ENCODE measurements around the gene LDB3. TPM values are rescaled to one million over a fixed set of nuclear protein-coding genes. Genes with fewer than 3 reads are reported as not detected.

LDB3 gene
- total and polyA plus RNA-seq, 9 of the 15 experiments (the other 6 are each of a cell fraction or from before 2014, with no cell fraction given): 0.03 TPM; not detected in 8

GRCh38 chr10:86742230-86742629 is 73.9 kb downstream of the LDB3 start (continued):
- no peak for TF ChIP-seq GTF2B (IDR thresholded peaks at IDR 0.05; ENCODE audit: extremely low read depth, insufficient read length)

- Histone ChIP-seq H3K79me2 (ENCODE audit: control insufficient read depth, insufficient read depth, low read length) (no peaks in the 10 kb centered on the region), H3K36me3 (ENCODE audit: control insufficient read depth, insufficient read depth, low read length) (no peaks in the 10 kb centered on the region), H3K9ac (ENCODE audit: insufficient read depth in 1 of 2, low read depth in 2 of 2, low read length in 2 of 2) (no peak overlapping the region), H3K9me1 (ENCODE audit: control insufficient read depth, insufficient read depth, low read length) (no peaks in the 10 kb centered on the region), H3K27me3 (ENCODE audit: control insufficient read depth in 2 of 2, insufficient read depth in 2 of 2, low read length in 2 of 2) (no peaks in the 10 kb centered on the region), H3K4me1 (replicated peaks in 1 of 2; ENCODE audit: control insufficient read depth in 2 of 2, insufficient read depth in 2 of 2, low read length in 2 of 2) (no peaks in the 10 kb centered on the region; a peak in 1 of 5 replicates), H3K4me2 (ENCODE audit: insufficient read depth, low read length) (no peak overlapping the region), H2AFZ (ENCODE audit: low read depth, low read length) (no peak overlapping the region), H3K4me3 (no peak overlapping the region), H3K27ac (ENCODE audit: extremely low read depth, low read depth, low read length) (no peak overlapping the region), H4K20me1 (replicated peaks; ENCODE audit: control insufficient read depth, insufficient read depth, low read length) (no peaks in the 10 kb centered on the region), H3K9me3 (replicated peaks; ENCODE audit: control insufficient read depth, insufficient read depth, low read depth, low read length) (no peaks in the 10 kb centered on the region)
- no peak for ATAC-seq
- in situ Hi-C loops (cut with MboI) (no loop called here), intact Hi-C loops (cut with micrococcal nuclease) (no loop called here)
- ChIA-PET POLR2A (interaction anchor here (0.7 to 1.0 kb wide), 2 partner anchors 12 to 16 kb away, joined by 3 to 5 read pairs; partner anchors contain the start of gene BMPR1A), CTCF (ENCODE audit: low intra/inter-chr PET ratio) (no interaction called here)
- DNase-seq (ENCODE audit: extremely low read depth in 1 of 4, low spot score in 3 of 4): no peak
- WGBS (ENCODE audit: insufficient coverage, low coverage, missing lambda C conversion rate): 62% methylated on average over 6 of the region's 7 CpGs
- FAIRE-seq: no peak
- no peak for TF ChIP-seq U2AF2 (optimal IDR thresholded peaks at IDR 0.05; ENCODE audit: low read depth, low read length)
- no peak for TF ChIP-seq CUX1 (CRISPR knock-in tag; IDR thresholded peaks at IDR 0.05)
- TF ChIP-seq NR0B1 (IDR thresholded peaks at IDR 0.05; ENCODE audit: partially characterized antibody): no peak
- no peak for TF ChIP-seq CHD1 (IDR thresholded peaks at IDR 0.05; ENCODE audit: low read length)
- no peak for TF ChIP-seq SRSF3 (IDR thresholded peaks at IDR 0.05; ENCODE audit: insufficient read depth, low read length)
- no peak for TF ChIP-seq ATF4 (CRISPR knock-in tag; IDR thresholded peaks at IDR 0.05)
- TF ChIP-seq MEF2A (IDR thresholded peaks at IDR 0.05; ENCODE audit: control insufficient read depth, low read depth, low read length): no peak
- no peak for TF ChIP-seq SRSF9 (IDR thresholded peaks at IDR 0.05; ENCODE audit: borderline replicate concordance, low read depth, low read length)
- TF ChIP-seq CEBPG (CRISPR knock-in tag; IDR thresholded peaks at IDR 0.05): no peak
- no peak for TF ChIP-seq CEBPG (tag; conservative IDR thresholded peaks at IDR 0.05 in 1 of 2, IDR thresholded peaks at IDR 0.05 in 1 of 2)
- BruUV-seq (replicated peaks): no TSS peak
Measured at GRCh38 chr10:86744067-86744725, 75.9 kb downstream of the LDB3 start.
